ENCODE measurements around the gene MAP10. TPM values are rescaled to one million over a fixed set of nuclear protein-coding genes. Genes with fewer than 3 reads are reported as not detected.
A peak's percentile ranks its signal among the peaks of the same experiment; 100 is the strongest.

MAP10 gene, protein sequence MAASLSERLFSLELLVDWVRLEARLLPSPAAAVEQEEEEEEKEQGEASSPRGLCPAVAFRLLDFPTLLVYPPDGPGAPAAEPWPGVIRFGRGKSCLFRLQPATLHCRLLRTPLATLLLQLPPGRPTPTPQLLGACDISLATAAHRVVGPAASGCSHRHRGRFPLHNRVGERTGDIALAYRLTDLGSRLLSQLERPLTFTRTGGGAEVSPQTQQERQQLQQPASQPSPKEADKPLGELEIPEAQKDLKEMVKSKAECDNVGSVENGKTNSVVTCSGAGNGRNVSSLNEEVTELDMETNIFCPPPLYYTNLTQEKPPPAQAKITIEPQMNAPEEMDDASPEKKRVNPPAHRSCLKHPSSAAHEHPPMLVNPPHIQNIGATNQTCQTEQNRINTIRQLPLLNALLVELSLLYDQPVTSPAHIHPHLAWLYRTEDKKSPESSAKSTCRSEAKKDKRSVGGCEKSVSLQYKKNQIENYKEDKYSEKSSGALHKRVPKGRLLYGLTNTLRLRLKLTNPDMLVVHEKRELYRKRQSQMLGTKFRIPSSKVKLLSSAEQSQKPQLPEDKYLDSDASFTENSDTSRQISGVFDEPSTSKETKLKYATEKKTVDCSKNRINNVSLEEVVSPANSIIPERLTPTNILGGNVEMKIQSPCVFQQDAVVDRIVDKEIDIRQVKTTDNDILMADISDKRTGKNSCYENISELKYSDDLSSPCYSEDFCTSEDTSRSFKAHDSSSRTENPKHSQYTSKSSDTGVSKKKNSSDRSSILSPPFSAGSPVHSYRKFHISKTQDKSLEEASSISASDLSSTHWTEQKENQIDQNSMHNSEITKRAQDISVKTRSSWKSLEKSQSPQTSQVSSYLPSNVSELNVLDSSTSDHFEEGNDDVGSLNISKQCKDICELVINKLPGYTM
- 3.2 TPM for total RNA-seq
- long read RNA-seq, transcript MAP10-201 (1 exons, 3,516 nt) = major isoform, 14 of 14 reads
- long read RNA-seq, partial matches to known transcripts = 0 of 14 reads
- long read RNA-seq, other reads (novel, unspliced or antisense) = 0 of 14 reads

DNA sequence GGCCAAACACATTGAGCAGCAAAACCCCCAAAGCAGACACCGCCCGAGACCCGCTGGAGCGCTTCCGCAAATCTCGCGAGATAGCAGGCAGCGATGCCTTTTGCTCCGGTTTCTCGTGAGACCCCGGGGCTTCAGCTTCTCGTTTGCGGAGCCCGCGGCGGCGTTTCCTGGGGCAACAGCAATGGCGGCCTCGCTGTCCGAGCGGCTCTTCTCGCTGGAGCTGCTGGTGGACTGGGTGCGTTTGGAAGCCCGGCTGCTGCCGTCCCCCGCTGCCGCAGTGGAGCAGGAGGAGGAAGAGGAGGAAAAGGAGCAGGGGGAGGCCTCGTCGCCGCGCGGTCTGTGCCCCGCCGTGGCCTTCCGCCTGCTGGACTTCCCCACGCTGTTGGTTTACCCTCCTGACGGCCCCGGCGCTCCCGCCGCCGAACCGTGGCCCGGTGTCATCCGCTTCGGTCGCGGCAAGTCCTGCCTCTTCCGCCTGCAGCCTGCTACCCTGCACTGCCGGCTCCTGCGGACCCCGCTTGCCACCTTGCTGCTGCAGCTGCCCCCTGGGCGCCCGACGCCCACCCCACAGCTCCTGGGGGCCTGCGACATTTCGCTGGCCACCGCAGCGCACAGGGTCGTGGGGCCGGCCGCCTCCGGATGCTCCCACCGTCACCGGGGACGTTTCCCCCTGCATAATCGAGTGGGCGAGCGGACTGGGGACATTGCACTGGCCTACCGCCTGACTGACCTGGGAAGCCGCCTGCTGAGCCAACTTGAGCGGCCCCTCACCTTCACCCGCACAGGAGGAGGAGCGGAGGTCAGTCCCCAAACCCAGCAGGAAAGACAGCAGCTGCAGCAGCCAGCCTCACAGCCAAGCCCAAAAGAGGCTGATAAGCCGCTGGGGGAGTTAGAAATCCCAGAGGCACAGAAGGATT, at the start of gene MAP10:
Gene MAP10, plus strand, starts transcription at position 148 of the 917 bp plus-strand sequence. Its CDS starts 34 bp downstream, at position 182.
- peak; percentile 77 for DNase-seq
- TF ChIP-seq, protein P1, sequence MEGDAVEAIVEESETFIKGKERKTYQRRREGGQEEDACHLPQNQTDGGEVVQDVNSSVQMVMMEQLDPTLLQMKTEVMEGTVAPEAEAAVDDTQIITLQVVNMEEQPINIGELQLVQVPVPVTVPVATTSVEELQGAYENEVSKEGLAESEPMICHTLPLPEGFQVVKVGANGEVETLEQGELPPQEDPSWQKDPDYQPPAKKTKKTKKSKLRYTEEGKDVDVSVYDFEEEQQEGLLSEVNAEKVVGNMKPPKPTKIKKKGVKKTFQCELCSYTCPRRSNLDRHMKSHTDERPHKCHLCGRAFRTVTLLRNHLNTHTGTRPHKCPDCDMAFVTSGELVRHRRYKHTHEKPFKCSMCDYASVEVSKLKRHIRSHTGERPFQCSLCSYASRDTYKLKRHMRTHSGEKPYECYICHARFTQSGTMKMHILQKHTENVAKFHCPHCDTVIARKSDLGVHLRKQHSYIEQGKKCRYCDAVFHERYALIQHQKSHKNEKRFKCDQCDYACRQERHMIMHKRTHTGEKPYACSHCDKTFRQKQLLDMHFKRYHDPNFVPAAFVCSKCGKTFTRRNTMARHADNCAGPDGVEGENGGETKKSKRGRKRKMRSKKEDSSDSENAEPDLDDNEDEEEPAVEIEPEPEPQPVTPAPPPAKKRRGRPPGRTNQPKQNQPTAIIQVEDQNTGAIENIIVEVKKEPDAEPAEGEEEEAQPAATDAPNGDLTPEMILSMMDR (IDR thresholded peaks at IDR 0.05; ENCODE audit: borderline replicate concordance) = no peak
- intact Hi-C loops (cut with micrococcal nuclease) = no loop called here
- peak within 1 kb of the TSS; percentile 93 for H3K27ac ChIP-seq (replicated peaks)
- peaks cover 75% of the 10 kb centered on the region for H3K4me1 ChIP-seq
- H3K36me3 ChIP-seq = no peaks in the 10 kb centered on the region
- H3K27me3 ChIP-seq (ENCODE audit: low read depth) = no peaks in the 10 kb centered on the region
- H3K9me3 ChIP-seq (replicated peaks) = peaks cover 15% of the 10 kb centered on the region
- peak within 1 kb of the TSS; percentile 79 for H3K4me3 ChIP-seq

DNA sequence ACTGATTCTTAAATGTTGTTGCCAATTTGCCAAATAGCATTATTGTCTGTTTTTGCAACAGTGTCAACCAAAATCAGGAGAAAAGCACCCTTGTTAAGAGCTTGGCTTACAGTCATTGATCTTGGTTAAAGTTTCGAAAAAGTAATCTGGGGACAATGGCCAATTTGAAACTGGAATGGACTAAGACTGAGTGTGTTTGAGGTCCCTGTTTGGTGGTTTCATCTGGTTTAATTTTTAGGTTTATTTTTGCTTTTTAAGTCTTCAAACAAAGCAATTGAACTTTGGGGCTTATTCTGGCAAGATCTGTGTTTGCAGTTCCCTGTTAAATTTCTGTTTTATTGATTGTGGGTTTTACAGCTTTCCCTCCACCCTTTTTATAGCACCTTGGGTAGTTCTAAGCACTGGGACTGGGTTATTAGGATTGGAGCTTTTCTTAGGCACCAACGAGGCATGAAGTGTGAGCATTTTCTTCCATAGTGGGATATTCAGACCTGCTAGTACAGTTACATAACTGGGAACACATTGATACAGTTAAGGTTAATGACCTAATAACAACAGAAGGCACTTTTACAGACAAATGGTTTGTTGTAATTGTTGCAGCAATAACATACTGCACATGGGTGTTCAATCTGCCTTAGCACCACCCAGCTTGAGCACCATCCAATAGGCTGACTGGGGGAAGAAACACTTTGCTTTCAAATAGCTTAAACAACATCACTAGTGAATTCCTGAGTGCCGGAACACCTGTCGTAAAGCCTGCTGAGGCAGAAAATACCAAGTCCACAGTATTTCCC, 40.6 kb upstream of the MAP10 start:
- TF ChIP-seq, protein P1 (IDR thresholded peaks at IDR 0.05; ENCODE audit: borderline replicate concordance) = no peak
- DNase-seq = no peak
- H3K4me3 ChIP-seq = no peak overlapping the region
- H3K27me3 ChIP-seq (ENCODE audit: low read depth) = no peaks in the 10 kb centered on the region
- H3K9me3 ChIP-seq (replicated peaks) = no peaks in the 10 kb centered on the region
- H3K36me3 ChIP-seq = no peaks in the 10 kb centered on the region
- H3K4me1 ChIP-seq = peaks cover 19% of the 10 kb centered on the region
- no peak overlapping the region for H3K27ac ChIP-seq (replicated peaks)
- intact Hi-C loops (cut with micrococcal nuclease) = no loop called here

DNA sequence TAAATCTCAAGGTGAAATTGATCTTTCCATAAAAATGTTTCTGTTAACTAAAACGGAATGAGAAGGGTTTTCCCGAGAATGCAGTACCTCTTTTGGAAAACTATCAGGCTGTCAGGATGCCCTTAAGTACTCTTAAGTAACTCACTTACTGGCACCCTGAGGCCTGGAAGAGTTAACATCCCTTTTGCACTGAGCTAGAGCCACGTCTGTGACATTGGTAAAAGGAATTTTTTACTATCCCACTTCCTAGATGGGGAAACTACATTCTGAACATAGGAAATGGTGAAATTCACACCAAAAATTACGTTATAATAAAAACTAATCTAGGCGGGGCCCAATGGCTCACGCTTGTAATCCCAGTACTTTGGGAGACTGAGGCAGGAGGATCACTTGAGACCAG, 39.7 kb upstream of the MAP10 start:
- Histone ChIP-seq H3K27ac (replicated peaks) (no peak overlapping the region), H3K9me3 (replicated peaks) (no peaks in the 10 kb centered on the region), H3K4me1 (peaks cover 19% of the 10 kb centered on the region), H3K27me3 (ENCODE audit: low read depth) (no peaks in the 10 kb centered on the region), H3K36me3 (no peaks in the 10 kb centered on the region), H3K4me3 (no peak overlapping the region)
- TF ChIP-seq, protein P1 (IDR thresholded peaks at IDR 0.05; ENCODE audit: borderline replicate concordance) = no peak
- intact Hi-C loops (cut with micrococcal nuclease) = no loop called here
- no peak for DNase-seq

DNA sequence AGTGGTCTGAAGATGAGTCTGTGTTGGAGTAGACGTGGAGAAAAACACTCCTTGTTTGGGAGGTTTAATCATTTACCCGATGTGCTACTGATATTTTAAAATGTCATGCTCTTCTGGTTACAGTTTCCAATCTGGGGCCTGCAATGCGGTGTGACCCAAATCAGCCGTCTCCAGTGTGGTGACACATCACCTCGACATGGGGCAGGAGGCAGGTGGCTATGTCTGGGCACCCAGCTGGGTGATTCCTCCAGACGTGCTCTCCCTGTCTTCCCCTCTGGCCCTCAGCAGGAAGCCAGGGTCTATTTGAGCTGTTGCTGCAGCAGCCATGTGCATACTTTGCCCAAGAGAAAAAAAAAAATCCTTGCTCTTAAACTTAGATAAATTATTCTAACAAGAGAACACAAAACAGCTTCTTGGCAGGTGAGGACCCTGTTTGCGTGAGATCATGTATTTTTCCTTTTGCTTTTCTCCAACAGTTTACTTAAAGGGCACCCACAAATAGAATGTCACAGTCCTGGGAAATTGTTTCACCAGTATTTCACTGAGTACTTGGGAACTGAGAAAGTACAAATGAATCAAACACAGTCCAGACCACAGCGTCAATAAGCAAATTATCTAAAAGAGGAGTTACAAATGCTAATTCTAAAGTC, 38.9 kb upstream of the MAP10 start:
- TF ChIP-seq, protein P1 (IDR thresholded peaks at IDR 0.05; ENCODE audit: borderline replicate concordance) = no peak
- peaks cover 19% of the 10 kb centered on the region for H3K4me1 ChIP-seq
- intact Hi-C loops (cut with micrococcal nuclease) = no loop called here
- no peaks in the 10 kb centered on the region for H3K27me3 ChIP-seq (ENCODE audit: low read depth)
- peak overlapping the region; percentile 40 for H3K27ac ChIP-seq (replicated peaks)
- H3K4me3 ChIP-seq = no peak overlapping the region
- no peaks in the 10 kb centered on the region for H3K36me3 ChIP-seq
- H3K9me3 ChIP-seq (replicated peaks) = no peaks in the 10 kb centered on the region
- DNase-seq = no peak

Data from left ventricle myocardium inferior (tissue), 1 donor.